A673 (cell line): Measurements from ENCODE around the gene FBXW8. TPM values are rescaled to one million over a fixed set of nuclear protein-coding genes. Genes with fewer than 3 reads are reported as not detected.

ENCODE experiments used
- BruUV-seq: library from RNA; stranded (reverse); fragments of 400-500 nt; replicated peaks from 2 replicates; lab custom pipeline; 2021; lab: Mats Ljungman, UMichigan
- CTCF ChIA-PET: fragments of 300-600 bp; sonication (Branson Sonifier 250); formaldehyde crosslinking; loops from one replicate; lab custom pipeline; 2022; ENCODE audit warnings: antibody characterized with exemption; lab: Charles Lee
- POLR2A ChIA-PET: fragments of 300-600 bp; sonication (Branson Sonifier 250); formaldehyde crosslinking; loops from one replicate; lab custom pipeline; 2022; ENCODE audit warnings: antibody characterized with exemption; ENCODE audit not compliant: low non-redundant PET; lab: Charles Lee
- DNase-seq: peaks from one replicate; pipeline ENCODE4 v3.0.0-alpha.2; 2015; ENCODE audit warnings: low spot score
- H3K27ac ChIP-seq: fragments of 200-600 bp; sonication (generic); 2 replicates; pipeline ENCODE4 v1.5.1; 2016; ENCODE audit warnings: mixed run types, low read depth, mild to moderate bottlenecking, mixed read lengths, antibody characterized with exemption, low read length; ENCODE audit not compliant: poor library complexity, severe bottlenecking
- H3K27me3 ChIP-seq: fragments of 200-600 bp; sonication (generic); replicated peaks from 2 replicates; pipeline ENCODE4 v1.6.1; 2017; ENCODE audit warnings: mixed run types, low read depth, mild to moderate bottlenecking, mixed read lengths, antibody characterized with exemption, low read length; ENCODE audit not compliant: insufficient read depth, poor library complexity
- H3K36me3 ChIP-seq: fragments of 200-600 bp; sonication (generic); 2 replicates; pipeline ENCODE4 v1.6.1; 2016; ENCODE audit warnings: mixed run types, mild to moderate bottlenecking, mixed read lengths, antibody characterized with exemption, low read length; ENCODE audit not compliant: insufficient read depth, poor library complexity, severe bottlenecking
- H3K4me1 ChIP-seq: fragments of 200-600 bp; sonication (generic); 2 replicates; pipeline ENCODE4 v1.6.1; 2017; ENCODE audit warnings: mixed run types, mild to moderate bottlenecking, mixed read lengths, antibody characterized with exemption, low read length; ENCODE audit not compliant: insufficient read depth, poor library complexity, severe bottlenecking
- H3K4me3 ChIP-seq: fragments of 200-600 bp; sonication (generic); 2 replicates; pipeline ENCODE4 v1.5.1; 2016; ENCODE audit warnings: low read depth, mixed run types, mild to moderate bottlenecking, mixed read lengths, low read length; ENCODE audit not compliant: poor library complexity, severe bottlenecking
- H3K9me3 ChIP-seq: fragments of 200-600 bp; sonication (generic); 2 replicates; pipeline ENCODE4 v1.6.1; 2016; ENCODE audit warnings: mixed run types, low read depth, mild to moderate bottlenecking, mixed read lengths, antibody characterized with exemption, low read length; ENCODE audit not compliant: poor library complexity, severe bottlenecking
- CTCF ChIP-seq: fragments of 300-800, 200-600 bp; sonication (generic); conservative IDR thresholded peaks from 2 replicates; pipeline ENCODE4 v1.5.1; 2017; ENCODE audit warnings: low read depth, mild to moderate bottlenecking, antibody characterized with exemption, low read length, moderate library complexity, mixed read lengths
- EZH2 ChIP-seq: fragments of 200-600 bp; sonication (generic); IDR thresholded peaks from 2 replicates; pipeline ENCODE4 v1.6.1; 2017; ENCODE audit warnings: borderline replicate concordance, low read depth, mild to moderate bottlenecking, mixed read lengths, antibody characterized with exemption, low read length; ENCODE audit not compliant: poor library complexity, severe bottlenecking
- intact Hi-C: fragments of 100-400 bp; cut with micrococcal nuclease; formaldehyde crosslinking; loops from one replicate; pipeline ENCODE4 v1.10.0; 2022; ENCODE audit not compliant: unreplicated experiment
- total RNA-seq: library from RNA; stranded (reverse); gene quantifications from 2 replicates; pipeline ENCODE4 v1.2.3, GENCODE V29; 2021

Gene FBXW8
- total RNA-seq, 1 experiment from 2014 or later: 14.8 TPM

GRCh38 chr12:117059156-117059555 is 148.4 kb downstream of the FBXW8 start:
- Histone ChIP-seq H3K36me3 (no peaks in the 10 kb centered on the region), H3K9me3 (no peaks in the 10 kb centered on the region), H3K4me3 (no peak overlapping the region), H3K4me1 (no peaks in the 10 kb centered on the region), H3K27me3 (no peaks in the 10 kb centered on the region), H3K27ac (no peak overlapping the region)
- ChIA-PET CTCF (no interaction called here), POLR2A (no interaction called here)
- BruUV-seq: no TSS peak
- no peak for DNase-seq
- intact Hi-C loops: no loop called here
- no peak for TF ChIP-seq EZH2
- no peak for TF ChIP-seq CTCF

GRCh38 chr12:117060246-117060928 is 149.6 kb downstream of the FBXW8 start:
- POLR2A ChIA-PET: no interaction called here

GRCh38 chr12:117060929-117061305 is 150.2 kb downstream of the FBXW8 start:
- Histone ChIP-seq H3K27me3 (no peaks in the 10 kb centered on the region), H3K4me1 (no peaks in the 10 kb centered on the region), H3K4me3 (no peak overlapping the region), H3K27ac (no peak overlapping the region), H3K36me3 (no peaks in the 10 kb centered on the region), H3K9me3 (no peaks in the 10 kb centered on the region)
- BruUV-seq: no TSS peak
- CTCF ChIA-PET: no interaction called here
- intact Hi-C loops: no loop called here
- no peak for DNase-seq
- POLR2A ChIA-PET: no interaction called here
- no peak for TF ChIP-seq EZH2

More at GRCh38 chr12:117060246-117060928, 149.6 kb downstream of the FBXW8 start:
- DNase-seq: no peak
- no peaks in the 10 kb centered on the region for H3K4me1 ChIP-seq
- no peak overlapping the region for H3K4me3 ChIP-seq
- CTCF ChIA-PET: no interaction called here
- TF ChIP-seq EZH2 (no peak), CTCF (no peak)
- no peak overlapping the region for H3K27ac ChIP-seq
- no peaks in the 10 kb centered on the region for H3K27me3 ChIP-seq
- no peaks in the 10 kb centered on the region for H3K9me3 ChIP-seq
- intact Hi-C loops: no loop called here
- BruUV-seq: no TSS peak
- no peaks in the 10 kb centered on the region for H3K36me3 ChIP-seq

GRCh38 chr12:117061555-117062079 is 150.9 kb downstream of the FBXW8 start:
- intact Hi-C loops: no loop called here
- CTCF ChIA-PET: no interaction called here
- BruUV-seq: no TSS peak
- POLR2A ChIA-PET: no interaction called here
- no peaks in the 10 kb centered on the region for H3K9me3 ChIP-seq
- H3K4me3 ChIP-seq: no peak overlapping the region
- H3K27ac ChIP-seq: no peak overlapping the region
- DNase-seq: no peak
- no peaks in the 10 kb centered on the region for H3K27me3 ChIP-seq
- TF ChIP-seq CTCF (no peak), EZH2 (no peak)
- H3K36me3 ChIP-seq: no peaks in the 10 kb centered on the region
- H3K4me1 ChIP-seq: no peaks in the 10 kb centered on the region
